ENCODE results near the gene RPS6KA3. TPM values are rescaled to one million over a fixed set of nuclear protein-coding genes. Genes with fewer than 3 reads are reported as not detected.

RPS6KA3 gene
- polyA plus RNA-seq, 1 of the 3 experiments (the other 2 are of a cell fraction): 14.3 TPM

- WGBS (ENCODE audit: low lambda C conversion rate): 42% methylated on average over 12 of the region's 12 CpGs
- no peak for TF ChIP-seq EP300 (IDR thresholded peaks at IDR 0.05; ENCODE audit: borderline replicate concordance in 1 of 2, low read depth in 1 of 2, low read length in 1 of 2)
- POLR2A ChIA-PET: no interaction called here
- Histone ChIP-seq H3K4me3 (ENCODE audit: low read depth in 2 of 2, low read length in 1 of 2) (no peak overlapping the region), H3K4me2 (no peak overlapping the region), H3K9ac (no peak overlapping the region), H2AFZ (ENCODE audit: low read depth) (no peak overlapping the region), H3K36me3 (replicated peaks in 1 of 2; ENCODE audit: control insufficient read depth in 1 of 2, insufficient read depth in 2 of 2, low read length in 1 of 2) (no peaks in the 10 kb centered on the region), H3K4me1 (ENCODE audit: control insufficient read depth in 1 of 2, insufficient read depth in 2 of 2, low read depth in 1 of 2, low read length in 1 of 2) (peaks cover 0 to 3% of the 10 kb centered on the region in 2 experiments; a peak in 1 of 4 replicates), H3F3A (replicated peaks; ENCODE audit: insufficient read depth) (no peaks in the 10 kb centered on the region), H3K79me2 (ENCODE audit: insufficient read depth) (no peaks in the 10 kb centered on the region), H3K9me3 (no peaks in the 10 kb centered on the region), H4K20me1 (ENCODE audit: insufficient read depth) (no peaks in the 10 kb centered on the region), H3K27ac (ENCODE audit: low read depth in 2 of 2, low read length in 1 of 2) (no peak overlapping the region), H3K9me2 (no peaks in the 10 kb centered on the region), H3K27me3 (ENCODE audit: insufficient read depth) (no peaks in the 10 kb centered on the region; the same call in 1 of the 2 replicates)
- no peak for DNase-seq
- CTCF ChIA-PET: interaction anchor here (0.6 kb wide), 1 partner anchor 291 kb away, joined by 3 read pairs; no protein-coding TSS in a partner anchor
These were observed 148.5 kb downstream of the RPS6KA3 start for GRCh38 chrX:20118065-20118824.

GRCh38 chrX:20116577-20117240, 150.0 kb downstream of the RPS6KA3 start, which contains the start of gene MAP7D2:
Gene MAP7D2, minus strand, starts transcription at chrX:20116907. Its CDS starts 28 bp downstream, at chrX:20116879.
- WGBS (ENCODE audit: low lambda C conversion rate): 83% methylated on average over 38 of the region's 91 CpGs
- Histone ChIP-seq H3K36me3 (replicated peaks in 1 of 2; ENCODE audit: control insufficient read depth in 1 of 2, insufficient read depth in 2 of 2, low read length in 1 of 2) (no peaks in the 10 kb centered on the region), H3K27me3 (ENCODE audit: insufficient read depth) (no peaks in the 10 kb centered on the region; the same call in 1 of the 2 replicates), H3K4me1 (ENCODE audit: control insufficient read depth in 1 of 2, insufficient read depth in 2 of 2, low read depth in 1 of 2, low read length in 1 of 2) (peaks cover 0 to 3% of the 10 kb centered on the region in 2 experiments; a peak in 1 of 4 replicates), H3K9me3 (no peaks in the 10 kb centered on the region), H3K4me3 (ENCODE audit: low read depth in 2 of 2, low read length in 1 of 2) (peak within 1 kb of the TSS; percentile 41 to 46), H3K79me2 (ENCODE audit: insufficient read depth) (no peaks in the 10 kb centered on the region), H3K27ac (ENCODE audit: low read depth in 2 of 2, low read length in 1 of 2) (no peak within 1 kb of the TSS), H3K4me2 (peak within 1 kb of the TSS; percentile 69), H2AFZ (ENCODE audit: low read depth) (peak within 1 kb of the TSS; percentile 41; the same call in 1 of the 2 replicates), H3K9me2 (no peaks in the 10 kb centered on the region), H3K9ac (no peak within 1 kb of the TSS), H3F3A (replicated peaks; ENCODE audit: insufficient read depth) (no peaks in the 10 kb centered on the region), H4K20me1 (ENCODE audit: insufficient read depth) (no peaks in the 10 kb centered on the region)
- no peak for TF ChIP-seq NFIC (IDR thresholded peaks at IDR 0.05; ENCODE audit: borderline replicate concordance)
- no peak for TF ChIP-seq SIN3A (IDR thresholded peaks at IDR 0.05; ENCODE audit: borderline replicate concordance, low read depth, low read length)
- TF ChIP-seq MAX (IDR thresholded peaks at IDR 0.05; ENCODE audit: low read depth): peak; percentile 46; the same call in 1 of the 2 replicates
- no peak for TF ChIP-seq MEF2A (IDR thresholded peaks at IDR 0.05; ENCODE audit: borderline replicate concordance, low read depth)
- TF ChIP-seq NRF1 (IDR thresholded peaks at IDR 0.05; ENCODE audit: low read depth, low read length): peak; percentile 66
- TF ChIP-seq FOXJ3 (CRISPR knock-in tag; IDR thresholded peaks at IDR 0.05): no peak
- DNase-seq: peak; percentile 78
- CTCF ChIA-PET: interaction anchor here (1.8 kb wide), 1 partner anchor 212 kb away, joined by 6 read pairs; no protein-coding TSS in a partner anchor
- POLR2A ChIA-PET: no interaction called here

- no peaks in the 10 kb centered on the region for H3K9me3 ChIP-seq
- TF ChIP-seq JUND (IDR thresholded peaks at IDR 0.05) (no peak), MAX (IDR thresholded peaks at IDR 0.05; ENCODE audit: low read depth) (0 out of 2 replicates have a peak, but pooled peaks have one; percentile 46), FOXM1 (IDR thresholded peaks at IDR 0.05; ENCODE audit: low read depth) (no peak)
- peaks cover 0 to 3% of the 10 kb centered on the region in 2 experiments; a peak in 1 of 4 replicates for H3K4me1 ChIP-seq (ENCODE audit: control insufficient read depth in 1 of 2, insufficient read depth in 2 of 2, low read depth in 1 of 2, low read length in 1 of 2)
- no peaks in the 10 kb centered on the region for H3K79me2 ChIP-seq (ENCODE audit: insufficient read depth)
- H3K4me2 ChIP-seq: peak overlapping the region; percentile 69
- no peaks in the 10 kb centered on the region for H4K20me1 ChIP-seq (ENCODE audit: insufficient read depth)
- 53% methylated on average over 3 of the region's 47 CpGs for WGBS (ENCODE audit: low lambda C conversion rate)
- POLR2A ChIA-PET: no interaction called here
- no peaks in the 10 kb centered on the region for H3K36me3 ChIP-seq (replicated peaks in 1 of 2; ENCODE audit: control insufficient read depth in 1 of 2, insufficient read depth in 2 of 2, low read length in 1 of 2)
- H3K27ac ChIP-seq (ENCODE audit: low read depth in 2 of 2, low read length in 1 of 2): no peak overlapping the region
- no peaks in the 10 kb centered on the region for H3F3A ChIP-seq (replicated peaks; ENCODE audit: insufficient read depth)
- no peaks in the 10 kb centered on the region; the same call in 1 of the 2 replicates for H3K27me3 ChIP-seq (ENCODE audit: insufficient read depth)
- no peak overlapping the region for H3K9ac ChIP-seq
- peak; percentile 64 for DNase-seq
- peak overlapping the region; percentile 41; the same call in 1 of the 2 replicates for H2AFZ ChIP-seq (ENCODE audit: low read depth)
- peak overlapping the region; percentile 41 to 46; a peak in 3 of 4 replicates for H3K4me3 ChIP-seq (ENCODE audit: low read depth in 2 of 2, low read length in 1 of 2)
- CTCF ChIA-PET: interaction anchor here (1.8 kb wide), 1 partner anchor 211 kb away, joined by 6 read pairs; no protein-coding TSS in a partner anchor
- no peaks in the 10 kb centered on the region for H3K9me2 ChIP-seq
These were observed 150.6 kb downstream of the RPS6KA3 start for GRCh38 chrX:20116087-20116576.

Data from SK-N-SH (cell line).